ENCODE results near the gene DHFR2. TPM values are rescaled to one million over a fixed set of nuclear protein-coding genes. Genes with fewer than 3 reads are reported as not detected.

The DHFR2 gene
- total and polyA plus RNA-seq, 9 of the 15 experiments (the other 6 are each of a cell fraction or from before 2014, with no cell fraction given): 0.64 to 1.7 (median 1.4) TPM

GRCh38 chr3:94050546-94050945 is 12.2 kb downstream of the DHFR2 start:
- TF ChIP-seq CBX5 (IDR thresholded peaks at IDR 0.05; ENCODE audit: borderline replicate concordance, low read depth) (no peak), ZNF354B (CRISPR knock-in tag; IDR thresholded peaks at IDR 0.05) (no peak), RAD51 (IDR thresholded peaks at IDR 0.05; ENCODE audit: borderline replicate concordance, low read depth) (no peak), ZKSCAN1 (IDR thresholded peaks at IDR 0.05; ENCODE audit: low read depth, low read length) (no peak), ZZZ3 (IDR thresholded peaks at IDR 0.05) (no peak), MAFF (IDR thresholded peaks at IDR 0.05; ENCODE audit: low read length) (no peak), SMARCC2 (IDR thresholded peaks at IDR 0.05; ENCODE audit: low read depth) (no peak), ZBTB9 (CRISPR knock-in tag; IDR thresholded peaks at IDR 0.05) (no peak), ZNF79 (CRISPR knock-in tag; IDR thresholded peaks at IDR 0.05; ENCODE audit: low read depth) (no peak), ZNF408 (CRISPR knock-in tag; IDR thresholded peaks at IDR 0.05; ENCODE audit: low read depth) (no peak), CC2D1A (IDR thresholded peaks at IDR 0.05) (no peak), LCOR (CRISPR knock-in tag; IDR thresholded peaks at IDR 0.05) (no peak), SMC3 (conservative IDR thresholded peaks at IDR 0.05; ENCODE audit: insufficient read depth, low read depth, low read length) (no peak), MAFG (tag; conservative IDR thresholded peaks at IDR 0.05) (no peak), U2AF2 (optimal IDR thresholded peaks at IDR 0.05; ENCODE audit: low read depth, low read length) (no peak), POLR2G (IDR thresholded peaks at IDR 0.05; ENCODE audit: low read depth, low read length) (no peak), ZMIZ1 (IDR thresholded peaks at IDR 0.05; ENCODE audit: low read depth in 2 of 2, low read length in 2 of 2) (no peak), THRA (IDR thresholded peaks at IDR 0.05) (no peak)
- no peak for ATAC-seq
- no peak for FAIRE-seq
- no peak overlapping the region for H3K27ac ChIP-seq (ENCODE audit: extremely low read depth, low read depth, low read length)
- in situ Hi-C loops (cut with MboI): no loop called here
- H3K9me1 ChIP-seq (ENCODE audit: control insufficient read depth, insufficient read depth, low read length): no peaks in the 10 kb centered on the region
- no peaks in the 10 kb centered on the region for H3K4me1 ChIP-seq (replicated peaks in 1 of 2; ENCODE audit: control insufficient read depth in 2 of 2, insufficient read depth in 2 of 2, low read length in 2 of 2)
- H3K4me2 ChIP-seq (ENCODE audit: insufficient read depth, low read length): no peak overlapping the region
- DNase-seq (ENCODE audit: extremely low read depth in 1 of 4, low spot score in 3 of 4): no peak
- ChIA-PET POLR2A (no interaction called here), CTCF (ENCODE audit: low intra/inter-chr PET ratio) (no interaction called here)
- H3K9me3 ChIP-seq (replicated peaks; ENCODE audit: control insufficient read depth, insufficient read depth, low read depth, low read length): no peaks in the 10 kb centered on the region
- H3K9ac ChIP-seq (ENCODE audit: insufficient read depth in 1 of 2, low read depth in 2 of 2, low read length in 2 of 2): no peak overlapping the region
- intact Hi-C loops (cut with micrococcal nuclease): no loop called here
- H3K4me3 ChIP-seq: no peak overlapping the region
- peaks cover 8% of the 10 kb centered on the region; the same call in 1 of the 3 replicates for H3K36me3 ChIP-seq (ENCODE audit: control insufficient read depth, insufficient read depth, low read length)
- H3K79me2 ChIP-seq (ENCODE audit: control insufficient read depth, insufficient read depth, low read length): no peaks in the 10 kb centered on the region
- no peak overlapping the region for H2AFZ ChIP-seq (ENCODE audit: low read depth, low read length)
- no TSS peak for BruUV-seq (replicated peaks)
- H4K20me1 ChIP-seq (replicated peaks; ENCODE audit: control insufficient read depth, insufficient read depth, low read length): no peaks in the 10 kb centered on the region
- no peaks in the 10 kb centered on the region for H3K27me3 ChIP-seq (ENCODE audit: control insufficient read depth in 2 of 2, insufficient read depth in 2 of 2, low read length in 2 of 2)

Measured in K562 (cell line).